Fibroblast of skin of left quadriceps (primary cell): ENCODE data around the gene MMP24OS.
A peak's percentile ranks its signal among the peaks of the same experiment; 100 is the strongest.
"Not testable (repeated sequence)": the region's sequence is repeated elsewhere in the genome, so short reads cannot be mapped to it uniquely, and the experiment has no call there.

Experiments
- DNase-seq, 2 experiments: peaks; one replicate each; pipeline ENCODE4 v3.0.0-alpha.2; 2013; ENCODE audit warnings: low read depth in 2 of 2

MMP24OS gene

GRCh38 chr20:35277531-35278395, at the start of gene MMP24OS:
Gene MMP24OS (minus strand): TSS chr20:35278122. CDS start chr20:35277929, 193 bp downstream.
- peak; percentile 57 to 61 for DNase-seq

DNA sequence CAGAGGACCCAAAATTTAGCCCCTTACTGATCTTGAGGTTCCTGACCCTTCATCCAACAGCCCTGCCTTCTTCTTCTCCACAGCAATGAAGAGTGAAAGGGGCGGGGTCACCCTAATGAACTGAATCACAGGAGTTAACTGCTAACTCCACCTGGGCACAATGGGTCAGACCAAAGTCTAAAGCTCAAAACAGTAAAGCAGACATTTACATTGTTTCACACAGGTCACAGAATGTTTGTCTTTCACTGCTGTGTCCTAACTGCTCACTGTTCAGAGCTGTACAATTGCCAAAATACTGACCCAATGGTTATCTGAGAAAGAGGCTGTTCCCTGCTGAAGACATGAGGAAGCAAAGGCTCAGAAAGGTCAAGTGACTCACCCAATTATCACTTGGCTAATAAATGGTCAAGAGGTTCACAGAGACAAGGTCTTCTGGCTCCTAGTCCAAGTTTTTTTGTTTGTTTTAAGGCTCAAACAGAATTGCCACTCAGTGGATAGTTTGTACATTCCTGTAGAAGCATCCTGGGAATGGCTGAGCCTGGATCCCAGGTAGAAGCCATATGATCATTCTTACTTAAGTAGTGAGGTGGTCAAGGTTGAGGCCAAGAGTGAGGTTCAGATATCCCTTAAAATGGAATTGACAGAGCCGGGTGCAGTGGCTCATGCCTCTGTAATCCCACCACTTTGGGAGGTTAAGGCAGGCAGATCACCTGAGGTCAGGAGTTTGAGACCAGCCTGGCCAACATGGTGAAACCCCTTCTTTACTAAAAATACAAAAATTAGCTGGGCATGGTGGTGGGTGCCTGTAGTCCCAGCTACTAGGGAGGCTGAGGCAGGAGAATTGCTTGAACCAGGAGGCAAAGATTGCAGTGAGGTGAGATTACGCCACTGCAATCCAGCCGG, 49.4 kb upstream of the MMP24OS start:
- DNase-seq = no peak

DNA sequence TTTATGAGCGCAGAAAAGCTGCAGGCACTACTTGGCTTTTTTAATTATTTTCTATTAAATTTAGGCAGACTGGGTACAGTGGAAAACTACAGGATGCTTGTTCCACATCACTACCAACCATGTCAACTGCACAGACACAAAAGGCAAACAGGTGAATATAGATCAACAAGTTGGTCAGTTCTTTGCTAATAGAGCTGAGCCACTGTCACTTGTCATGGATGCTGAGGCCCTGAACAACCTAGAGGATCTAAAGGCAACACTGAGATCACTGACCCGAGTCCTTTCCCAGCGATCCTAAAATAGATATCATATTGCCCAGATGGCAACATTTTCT, 48.8 kb upstream of the MMP24OS start:
- no peak for DNase-seq

DNA sequence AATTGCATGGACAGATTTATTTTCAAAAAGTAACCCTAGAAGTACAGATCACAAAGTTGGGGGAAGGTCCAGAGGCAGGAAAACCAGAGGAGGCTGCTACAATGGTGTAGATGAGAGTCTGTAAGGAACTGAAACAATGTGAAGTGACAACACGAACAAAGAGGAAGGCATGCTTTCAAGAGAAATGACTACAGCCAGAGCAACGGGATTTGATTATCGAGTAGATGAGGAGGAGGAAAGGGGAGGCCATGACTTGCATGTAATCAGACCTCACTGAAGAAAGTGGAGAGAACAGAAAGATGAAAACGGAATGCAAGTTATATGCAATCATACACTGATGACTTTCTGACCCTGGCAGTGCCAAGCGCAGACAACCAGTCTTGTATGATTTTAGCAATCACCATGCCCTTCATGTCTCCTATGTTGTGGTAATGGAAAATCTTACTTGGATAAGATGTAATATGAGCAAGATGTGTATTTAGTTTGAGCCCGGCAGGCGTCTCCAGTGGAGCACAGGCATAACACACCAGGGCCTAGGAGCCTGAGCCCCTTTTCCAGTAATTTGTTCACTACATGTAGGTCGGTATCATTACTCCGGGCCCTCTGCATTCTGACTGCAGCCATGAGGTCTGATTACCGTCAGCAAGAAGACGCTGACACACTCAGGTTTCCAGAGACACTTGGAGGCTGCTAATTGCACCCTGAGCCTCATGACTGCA, 48.3 kb upstream of the MMP24OS start:
- DNase-seq = no peak

DNA sequence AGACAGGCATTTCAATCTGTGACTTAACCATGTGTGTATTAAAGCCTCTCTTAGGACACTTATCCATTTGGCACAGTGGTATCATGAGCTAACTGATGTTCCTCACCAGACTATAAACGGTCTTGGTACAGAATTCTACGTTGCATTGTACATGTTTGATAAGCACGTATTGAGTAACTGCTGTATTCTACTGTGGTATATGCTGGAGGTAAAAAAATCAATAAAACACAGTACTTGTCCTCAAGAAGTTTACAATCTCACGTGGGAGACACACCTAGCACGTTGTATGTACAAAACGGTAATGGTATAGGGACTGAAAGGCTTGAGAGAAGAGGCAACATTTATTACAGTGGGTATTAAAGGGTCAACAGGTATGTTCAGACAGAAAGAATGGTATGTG, 47.5 kb upstream of the MMP24OS start:
- no peak for DNase-seq

DNA sequence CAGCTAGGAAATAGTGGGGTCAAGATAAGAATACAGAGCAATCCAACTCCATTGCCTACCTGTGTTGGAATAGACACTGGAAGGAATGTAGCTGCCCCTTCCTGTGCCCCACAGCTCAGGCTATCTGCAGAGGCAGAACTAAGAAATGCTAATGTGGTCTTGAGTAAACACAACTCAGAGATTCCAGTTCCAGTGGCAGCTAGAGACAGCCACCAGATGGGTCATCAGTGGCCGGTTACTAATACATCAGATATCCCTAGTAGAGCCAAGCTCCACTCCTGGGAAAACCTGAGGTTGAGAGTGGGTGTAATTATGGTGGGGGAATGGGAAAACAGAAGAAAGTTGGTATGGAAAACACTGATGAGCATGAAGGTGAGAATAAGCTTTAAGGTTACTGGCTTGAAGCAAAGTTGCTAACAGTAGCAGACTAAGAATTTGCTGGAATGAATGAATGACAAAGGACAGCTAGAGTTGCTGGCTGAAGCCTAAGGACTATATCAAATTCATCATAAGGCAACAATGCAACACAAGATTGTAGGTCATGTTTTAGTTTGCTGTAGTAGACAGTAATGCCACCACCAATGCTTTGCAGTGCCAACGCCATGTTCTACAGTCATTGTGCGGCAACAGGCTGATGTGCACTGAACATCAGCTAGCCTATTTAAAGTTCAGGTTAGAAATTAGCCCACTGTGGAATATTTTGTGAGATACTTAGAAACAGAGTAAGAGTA, 42.6 kb upstream of the MMP24OS start:
- DNase-seq = no peak

DNA sequence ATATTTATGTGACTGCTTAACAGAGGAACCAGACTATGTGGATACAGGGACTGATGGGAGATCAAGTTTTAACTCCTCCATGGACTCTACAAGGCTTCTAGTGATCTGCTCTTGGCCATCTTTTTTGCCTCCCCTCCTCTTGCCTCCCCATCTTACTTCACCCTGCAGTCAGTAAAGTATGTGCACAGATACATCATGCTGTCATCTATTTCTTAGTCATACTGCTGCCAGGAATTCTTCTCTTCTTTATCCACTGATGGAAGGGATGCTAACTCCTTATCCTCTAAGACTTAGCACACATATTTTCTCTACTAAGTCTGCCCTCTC, 41.9 kb upstream of the MMP24OS start:
- peak in 1 of 2 experiments; percentile 61 for DNase-seq

DNA sequence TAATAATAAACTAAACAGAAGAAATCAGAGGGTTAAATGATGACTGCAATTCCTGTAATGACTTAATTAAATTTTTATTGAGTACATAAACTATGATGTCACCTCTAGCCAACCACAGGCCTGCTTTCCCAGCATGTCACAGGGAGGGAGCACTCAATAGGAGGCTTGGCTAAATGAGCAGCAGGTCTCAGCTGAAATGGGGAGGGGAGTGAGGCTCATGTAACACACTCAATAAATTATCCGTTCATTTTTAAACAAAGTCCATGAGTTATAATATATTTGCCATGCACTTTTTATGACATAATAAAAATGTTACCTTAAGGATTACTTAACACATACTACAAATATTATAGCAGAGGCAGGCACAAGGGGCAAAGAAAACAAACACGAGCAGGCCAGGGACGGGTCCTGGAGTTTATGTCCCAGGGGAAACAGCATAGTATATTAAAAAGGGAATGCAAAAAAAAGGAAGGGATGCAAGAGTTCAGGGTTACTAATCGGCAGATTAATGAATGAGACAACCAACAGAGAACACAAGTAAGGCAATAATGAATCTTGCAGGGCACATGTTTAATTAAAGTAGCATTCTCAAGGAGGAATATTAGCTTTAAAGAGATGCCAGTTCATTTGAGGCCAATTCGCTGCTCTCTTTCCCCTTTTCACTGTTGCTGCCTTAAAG, 41.4 kb upstream of the MMP24OS start:
- DNase-seq = peak in 1 of 2 experiments; percentile 70

DNA sequence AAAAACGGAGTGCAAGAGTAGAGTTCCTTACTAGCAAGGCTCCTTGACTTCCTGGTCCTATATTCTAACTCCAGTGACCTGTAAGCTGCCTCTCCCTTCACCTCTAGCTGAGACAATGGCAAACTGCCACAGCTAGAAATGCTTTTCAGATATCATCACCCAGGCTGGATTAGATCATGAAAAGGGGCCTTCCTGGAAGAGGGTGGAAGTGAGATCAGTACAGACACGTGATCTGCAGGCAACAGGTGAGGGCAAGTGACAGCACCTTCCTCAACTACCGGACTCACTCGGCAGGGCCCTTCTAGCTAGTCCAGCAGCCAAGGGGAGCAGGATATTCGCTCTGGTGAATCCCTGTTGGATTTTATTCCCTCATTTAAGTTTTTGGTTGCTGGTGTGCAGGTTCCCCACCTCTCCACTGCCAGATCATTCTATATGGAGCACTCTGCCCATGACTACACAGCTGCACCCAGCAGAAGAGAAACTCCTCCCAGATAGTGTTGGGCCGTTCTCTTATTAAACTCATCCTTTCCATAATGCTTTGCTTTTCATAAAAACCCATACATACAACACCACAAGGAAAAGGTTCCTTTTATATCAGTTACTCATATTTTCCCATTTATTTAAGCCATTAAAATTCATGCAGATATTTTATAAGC, 40.7 kb upstream of the MMP24OS start:
- DNase-seq = peak in 1 of 2 experiments; percentile 54

GRCh38 chr20:35317416-35318210, 39.7 kb upstream of the MMP24OS start:
- no peak for DNase-seq

DNA sequence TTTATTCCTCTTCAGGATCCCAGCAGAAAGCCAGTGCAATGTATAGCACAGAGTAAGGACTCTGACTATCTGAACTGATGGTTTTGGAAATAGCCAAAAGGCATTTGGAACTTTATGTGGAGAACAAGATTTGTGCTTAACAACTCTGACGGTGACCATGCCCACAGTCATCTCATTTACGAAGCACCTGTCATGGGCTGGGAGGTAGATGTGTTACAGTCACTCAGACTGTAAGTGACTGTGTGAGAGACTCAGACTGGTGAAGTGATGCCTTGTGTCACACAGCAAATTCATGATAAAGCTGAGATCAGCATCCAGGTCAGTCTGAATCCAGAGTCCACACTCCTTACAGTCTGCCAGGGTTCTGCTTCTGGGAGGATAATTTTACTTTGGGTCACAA, 38.2 kb upstream of the MMP24OS start:
- no peak for DNase-seq

DNA sequence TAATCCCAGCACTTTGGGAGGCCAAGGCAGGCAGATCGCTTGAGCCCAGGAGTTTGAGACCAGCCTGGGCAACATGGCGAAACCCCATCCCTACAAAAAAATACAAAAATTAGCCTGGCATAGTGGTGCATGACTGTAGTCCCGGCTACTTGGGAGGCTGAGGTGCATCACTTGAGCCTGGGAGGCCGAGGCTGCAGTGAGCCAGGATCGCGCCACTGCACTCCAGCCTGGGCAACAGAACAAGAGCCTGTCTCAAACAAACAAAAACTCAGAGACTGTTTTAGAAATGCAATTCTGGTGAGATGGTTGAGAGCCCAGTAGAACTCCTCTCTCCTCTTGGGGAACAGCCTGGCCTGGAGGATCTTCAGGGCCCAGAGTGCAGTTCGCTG, 37.7 kb upstream of the MMP24OS start:
- DNase-seq = not testable (repeated sequence)

DNA sequence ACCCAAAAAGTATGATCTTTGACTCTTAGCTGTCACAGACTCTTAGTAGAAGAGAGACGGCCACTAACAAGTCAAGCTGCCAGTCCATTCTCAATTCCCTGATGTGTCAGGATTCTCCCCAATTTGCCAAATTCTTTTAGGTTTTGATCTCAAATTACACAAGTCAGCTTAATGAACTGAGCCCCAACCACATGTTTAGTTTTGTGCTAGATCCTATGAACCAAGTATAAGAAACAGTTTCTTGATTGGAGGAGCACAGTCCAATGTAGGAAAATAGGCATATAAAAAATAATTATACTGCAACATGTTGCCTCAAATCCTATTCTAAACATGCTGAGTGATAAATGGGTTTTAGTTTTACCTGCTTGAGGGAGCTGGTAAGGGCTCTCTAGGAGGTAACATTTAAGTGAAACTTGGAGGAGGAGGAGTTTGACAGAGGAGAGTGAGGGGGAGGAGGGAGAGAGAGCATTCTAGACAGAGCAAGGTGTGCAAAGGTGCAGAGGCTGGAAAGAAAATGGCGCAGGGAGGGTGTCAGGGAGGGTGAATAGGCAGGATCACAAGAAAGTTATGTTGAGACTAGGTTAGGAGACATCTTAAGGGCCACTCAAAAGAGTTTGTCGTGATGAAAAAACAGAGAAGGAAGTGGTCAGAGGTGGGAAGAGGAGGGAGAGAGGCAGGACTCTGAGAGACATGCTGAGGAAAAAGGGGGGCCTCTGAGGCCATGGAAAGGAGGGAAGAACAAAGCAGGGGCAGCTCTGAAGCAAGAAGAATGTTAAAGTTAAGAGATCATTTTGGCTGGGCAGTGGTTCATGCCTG, 37.1 kb upstream of the MMP24OS start:
- no peak for DNase-seq

DNA sequence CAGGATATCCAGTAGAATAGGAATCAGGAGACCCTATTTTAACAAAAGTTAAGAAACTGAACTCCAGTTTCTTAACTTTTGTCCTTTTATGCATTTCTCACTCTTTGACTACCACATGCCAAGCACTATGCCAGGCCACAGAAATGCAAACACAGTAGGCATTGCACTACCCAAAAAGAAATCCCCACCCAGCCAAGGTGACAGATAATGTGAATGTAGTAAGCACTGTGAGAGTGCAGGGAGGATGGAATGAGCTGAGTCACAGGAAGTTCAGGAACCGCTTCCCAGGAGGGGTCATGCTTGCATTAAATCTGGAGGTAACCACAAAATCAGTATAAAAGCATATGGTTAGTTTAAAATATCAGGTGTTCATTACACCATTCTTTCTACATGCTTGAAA, 34.4 kb upstream of the MMP24OS start:
- DNase-seq = peak; percentile 70 to 78

- DNase-seq = no peak
These were observed 33.9 kb upstream of the MMP24OS start for GRCh38 chr20:35311822-35312221.

DNA sequence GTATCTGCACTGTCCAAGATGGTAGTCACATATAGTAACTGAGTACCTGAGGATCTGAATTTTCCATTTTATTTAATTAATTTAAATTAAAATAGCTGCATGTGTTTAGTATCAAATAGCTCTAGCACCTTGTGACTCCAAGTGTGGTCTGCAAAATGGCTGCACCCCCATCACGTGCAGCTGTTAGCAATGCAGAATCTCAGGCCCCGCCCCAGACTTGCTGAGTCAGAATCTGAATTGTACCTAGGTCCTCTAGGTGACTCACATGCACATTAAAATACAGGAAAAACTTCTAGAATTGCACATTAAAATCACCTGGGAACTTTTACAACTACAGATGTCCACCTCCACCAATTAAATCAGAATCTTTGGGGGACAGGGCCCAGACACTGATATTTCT, 33.5 kb upstream of the MMP24OS start:
- DNase-seq = no peak

DNA sequence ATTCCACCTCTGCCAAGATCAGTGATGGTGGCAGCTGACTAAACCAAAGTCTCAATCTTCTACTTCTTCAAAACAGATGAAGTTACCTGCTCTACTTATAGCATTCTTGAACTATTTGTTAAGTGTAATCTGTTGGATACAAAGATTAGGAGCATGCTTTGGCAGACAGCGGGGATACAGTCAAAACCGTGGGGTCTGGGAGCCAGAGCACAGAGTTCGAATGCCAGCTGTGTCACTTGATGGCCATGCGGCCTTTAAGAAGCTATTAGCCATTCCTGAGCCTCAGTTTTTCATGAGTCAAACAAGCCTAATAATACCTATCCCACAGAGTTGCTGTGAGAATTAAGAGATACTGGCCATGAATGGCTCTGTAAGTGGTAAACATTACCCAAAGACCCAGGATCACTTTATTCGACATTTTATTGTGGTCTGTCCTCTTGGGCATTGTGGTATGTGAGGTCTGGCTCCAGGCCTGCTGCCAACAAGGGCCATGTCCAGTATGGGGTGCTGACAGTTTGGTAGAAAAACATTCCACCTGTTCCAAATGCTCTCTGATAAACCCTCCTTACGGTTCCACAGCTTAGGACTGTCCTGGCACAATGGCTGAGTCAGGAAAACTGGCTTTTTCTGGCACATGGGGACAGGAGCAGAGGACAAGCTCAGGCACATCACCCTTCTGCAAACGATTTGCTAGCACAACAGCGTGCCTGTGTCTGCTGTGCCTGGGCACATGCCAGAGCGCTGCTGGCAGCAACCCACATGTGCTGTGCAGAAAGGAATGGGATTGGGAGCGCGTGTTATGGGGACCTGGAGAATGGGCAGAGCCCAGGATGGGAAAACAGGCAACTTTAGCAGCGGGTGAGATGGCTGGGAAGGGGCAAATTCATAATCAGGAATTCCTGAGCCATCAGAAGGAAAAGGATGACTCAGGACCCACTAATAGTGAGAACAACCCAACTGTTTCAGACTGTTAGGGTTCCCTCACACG, 30.0 kb upstream of the MMP24OS start:
- DNase-seq = no peak
